Activated CD4-positive, alpha-beta T cell treated with anti-CD3 and anti-CD28 coated beads for 48 hours (primary cell): ENCODE results near the gene BANP.

Experiments used
- DNase-seq: peaks from one replicate; pipeline ENCODE4 v3.0.0-alpha.2; 2020

Gene BANP

DNA sequence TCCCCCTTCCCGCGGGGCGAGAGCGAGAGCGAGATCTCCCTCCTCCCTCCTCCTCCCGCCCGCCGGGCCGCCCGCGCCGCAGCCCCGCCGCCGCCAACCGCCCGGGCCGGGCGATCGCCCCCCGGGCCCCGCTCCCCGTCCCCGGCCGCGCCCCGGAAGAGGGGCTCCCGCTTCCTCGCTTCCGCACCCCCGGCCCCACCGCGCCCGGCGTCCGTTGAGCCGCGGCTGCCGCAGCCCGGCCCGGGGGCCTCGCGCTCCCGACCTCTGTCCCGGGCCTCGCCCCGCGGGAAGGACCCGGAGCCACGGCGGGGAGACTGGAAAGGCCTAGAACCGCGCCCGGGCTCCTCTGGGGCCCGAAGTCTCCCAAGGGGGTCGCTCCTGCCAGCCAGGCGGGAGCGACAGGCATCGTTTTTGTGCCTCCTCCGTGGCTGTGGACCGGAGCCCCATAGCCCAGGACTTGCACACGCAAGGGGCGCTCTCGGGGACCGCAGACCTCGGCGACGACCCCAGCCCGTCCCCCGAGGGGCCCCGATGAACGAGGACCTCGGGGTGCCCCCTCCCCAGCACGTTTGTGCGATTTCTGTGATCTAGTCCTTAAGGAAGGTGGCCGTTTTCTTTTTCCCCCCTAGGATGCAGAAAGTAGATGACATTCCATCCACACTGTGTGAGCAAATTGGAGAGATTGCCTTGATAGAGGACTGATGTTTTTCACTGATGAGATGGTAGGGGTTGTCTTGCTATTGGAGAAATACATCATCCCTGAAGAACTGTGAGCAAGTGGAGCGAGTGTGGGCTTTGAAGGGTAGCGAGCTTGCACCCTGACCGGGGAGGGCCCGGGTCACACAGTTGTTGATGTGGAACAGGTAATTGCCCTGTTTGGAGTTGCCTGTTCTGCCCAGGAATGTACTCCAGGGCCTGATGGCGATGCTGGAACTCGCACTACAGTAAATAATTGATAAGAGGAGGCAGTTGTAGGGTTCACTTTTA, 611 bp downstream of the BANP start:
- peak; percentile 38 for DNase-seq

DNA sequence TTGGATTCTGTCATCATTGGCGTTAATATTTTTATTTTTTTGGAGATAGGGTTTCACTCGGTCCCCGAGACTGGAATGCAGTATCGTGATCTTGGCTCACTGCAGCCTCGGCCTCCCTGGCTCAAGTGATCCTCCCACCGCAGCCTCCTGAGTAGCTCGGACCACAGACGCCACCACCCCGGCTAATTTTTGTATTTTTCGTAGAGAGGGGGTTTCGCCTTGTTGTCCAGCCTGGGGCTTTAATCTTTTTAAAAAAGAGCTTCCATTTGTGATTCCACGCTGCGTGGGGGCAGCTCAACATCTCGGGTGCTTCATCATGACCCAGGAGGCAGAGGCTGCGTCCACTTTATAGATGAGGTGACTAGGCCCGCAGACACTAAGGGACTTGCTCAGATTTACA, 1.5 kb downstream of the BANP start:
- no peak for DNase-seq

DNA sequence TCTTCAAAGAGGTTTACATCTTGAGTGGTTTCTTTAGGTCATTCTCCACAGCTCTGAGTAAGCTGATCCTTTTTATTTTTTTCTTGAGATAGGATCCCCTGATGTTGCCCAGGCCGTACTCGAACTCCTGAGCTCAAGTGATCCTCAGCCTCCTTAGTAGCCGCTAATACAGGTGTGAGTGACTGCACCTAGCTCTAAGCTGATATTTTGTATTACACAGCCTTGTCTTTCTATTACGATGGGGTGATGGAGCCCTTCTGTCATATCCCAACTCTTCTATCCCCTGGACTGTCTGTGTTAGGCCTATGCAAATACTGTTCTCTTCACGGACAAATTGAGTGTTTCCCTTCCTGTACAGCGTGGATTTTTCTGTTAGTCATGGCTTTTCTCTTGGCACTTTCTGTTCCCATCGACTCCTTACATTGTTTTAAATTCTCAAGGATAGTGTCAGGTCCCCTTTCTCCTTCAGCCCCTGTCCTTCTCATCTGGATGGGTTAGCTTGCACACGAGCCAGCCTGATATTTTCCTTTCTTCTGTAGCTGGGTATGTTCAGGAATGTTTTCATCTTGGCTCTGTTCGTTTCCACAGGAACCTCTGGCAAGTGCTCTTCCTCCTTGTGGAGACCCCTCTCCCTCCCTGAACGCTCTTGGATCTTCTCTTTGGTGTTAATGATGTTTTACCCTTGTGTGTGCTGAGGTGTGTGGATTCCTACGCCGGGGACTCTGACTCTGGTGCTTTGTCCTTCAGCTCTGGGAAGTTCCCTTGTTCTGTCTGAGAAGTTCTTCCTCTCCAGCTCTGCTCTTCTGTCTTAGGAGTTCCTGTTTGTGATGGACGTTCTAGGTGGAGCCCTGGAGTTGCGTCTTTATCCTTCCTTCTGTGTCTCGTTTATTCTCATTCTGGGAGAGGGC, 2.3 kb downstream of the BANP start:
- no peak for DNase-seq

DNA sequence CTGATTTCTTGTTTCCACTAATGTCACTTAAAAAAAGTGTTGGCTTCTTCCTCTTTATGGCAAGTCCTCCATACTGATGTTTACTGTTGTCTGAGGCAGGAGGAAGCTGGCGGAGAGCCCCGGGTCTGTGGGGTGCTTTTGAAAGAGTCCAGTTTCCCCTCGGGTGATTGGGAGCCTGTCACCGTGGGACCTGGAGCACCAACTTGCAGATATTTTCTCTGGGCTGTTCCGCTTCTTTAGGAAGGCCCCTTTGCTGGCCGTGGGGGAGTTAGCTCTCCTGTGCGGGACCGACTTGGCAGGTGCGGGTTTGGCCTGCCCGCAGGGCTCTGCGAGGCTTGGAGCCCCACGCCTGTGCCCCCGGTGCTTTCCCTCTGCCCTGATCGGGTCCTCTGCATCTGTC, 3.1 kb downstream of the BANP start:
- no peak for DNase-seq

DNA sequence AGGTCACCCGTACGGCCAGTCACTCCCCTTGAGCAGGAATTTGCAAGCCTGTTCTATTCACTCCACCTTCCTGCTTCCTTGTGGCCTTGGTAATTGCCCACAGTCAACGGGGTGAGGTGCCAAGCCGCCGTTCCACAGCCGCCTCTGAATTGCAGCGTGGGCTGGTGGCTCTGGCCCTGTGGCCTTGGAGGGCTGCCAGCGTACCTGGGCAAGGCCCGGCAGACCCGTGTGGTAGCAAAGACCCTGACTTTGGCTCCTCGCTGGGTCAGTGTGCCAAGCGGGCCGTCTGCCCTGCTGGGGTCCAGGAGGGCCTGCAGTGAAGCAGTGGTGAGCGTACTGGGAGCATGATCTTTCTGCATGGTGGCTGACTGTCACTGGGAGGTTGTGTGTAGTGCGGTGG, 3.6 kb downstream of the BANP start:
- no peak for DNase-seq

DNA sequence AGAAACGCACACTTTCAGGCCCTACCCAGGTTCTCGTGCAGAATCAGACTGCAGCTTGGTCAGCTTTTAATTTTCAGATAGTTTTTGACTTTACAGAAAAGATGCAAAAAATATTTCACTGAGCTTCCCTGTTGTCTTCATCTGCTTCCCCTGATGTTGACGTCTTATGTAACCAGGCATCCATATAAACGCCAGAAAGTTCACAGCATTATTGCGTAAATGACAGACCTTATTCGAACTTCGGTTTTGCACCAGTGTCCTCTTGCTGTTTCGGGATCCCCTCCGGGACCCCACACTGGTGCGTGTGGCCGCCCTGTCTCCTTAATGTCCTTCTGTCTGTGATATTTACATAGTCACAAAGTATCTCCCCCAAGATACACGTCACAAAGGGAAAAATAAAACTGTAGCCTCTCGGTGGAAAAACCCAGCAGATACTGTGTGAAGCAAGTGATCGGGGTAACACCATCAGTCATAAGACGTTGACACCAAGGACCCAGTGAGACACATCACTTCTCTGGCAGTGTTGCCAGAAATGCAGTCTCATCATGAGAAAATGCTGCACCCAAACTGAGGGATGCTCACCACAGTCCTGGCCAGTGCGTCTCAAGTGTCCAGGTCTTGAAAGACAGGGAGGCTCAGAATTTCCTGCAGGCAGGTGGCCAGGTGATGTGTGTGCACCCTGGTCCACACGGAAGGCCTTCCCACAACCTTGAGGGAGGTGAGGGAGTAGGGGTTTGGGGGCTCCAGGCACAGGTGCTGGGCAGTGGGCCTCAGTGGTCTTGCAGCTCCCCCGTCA, 4.3 kb downstream of the BANP start:
- DNase-seq = peak; percentile 30

DNA sequence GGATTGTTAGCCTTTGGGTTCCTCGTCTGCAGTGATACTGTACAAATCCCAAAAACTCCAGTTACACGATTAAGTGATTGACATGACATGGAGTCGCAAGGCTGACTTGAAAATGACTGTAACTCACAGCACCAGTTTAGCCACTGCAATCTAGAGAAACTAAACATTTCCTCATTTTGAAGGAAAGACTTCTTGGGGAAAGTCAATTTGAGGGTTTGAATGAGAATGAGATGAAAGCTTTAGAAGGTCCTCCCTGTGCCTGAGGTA, 4.8 kb downstream of the BANP start:
- DNase-seq = no peak

DNA sequence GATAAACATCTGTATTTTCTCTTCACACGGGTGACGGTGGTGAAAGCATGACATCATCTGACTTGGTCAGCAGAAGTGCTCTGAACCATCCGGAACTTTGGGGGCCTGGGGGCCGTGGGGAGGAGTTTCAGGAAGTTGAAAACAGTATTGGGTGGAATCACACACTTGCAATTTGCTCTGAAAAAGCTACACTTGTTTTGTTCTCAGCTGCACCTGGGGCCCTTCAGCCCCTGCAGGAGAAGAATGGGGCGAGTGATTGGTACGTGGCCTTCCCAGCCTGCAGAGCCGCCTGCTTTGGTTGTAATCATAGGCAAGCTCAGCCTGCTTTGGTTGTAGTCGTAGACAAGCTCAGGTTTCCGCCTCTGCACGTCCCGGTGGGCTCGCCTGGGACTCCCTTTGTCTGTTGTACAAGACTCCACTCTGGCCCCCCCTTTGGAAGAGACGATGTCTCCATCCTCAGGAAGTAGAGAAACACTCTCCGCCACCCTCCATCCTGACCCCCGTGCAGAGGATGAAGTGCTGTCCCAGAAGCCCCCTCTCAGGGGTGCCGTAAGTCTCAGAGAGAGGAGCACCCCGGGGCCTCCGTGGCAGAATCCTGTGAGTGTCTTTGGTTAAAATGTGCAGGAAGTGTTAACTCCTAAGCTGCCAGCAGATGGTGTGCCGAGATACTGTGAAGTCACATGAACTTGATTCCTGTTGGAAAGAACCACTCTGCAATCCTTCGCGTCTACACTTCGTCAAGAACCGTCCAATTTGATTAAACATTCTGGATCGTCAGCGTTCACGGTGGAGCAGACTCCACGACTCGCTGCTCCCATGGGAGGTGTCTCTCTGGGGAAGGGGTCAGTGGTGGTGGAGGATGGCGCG, 5.4 kb downstream of the BANP start:
- peak; percentile 85 for DNase-seq

DNA sequence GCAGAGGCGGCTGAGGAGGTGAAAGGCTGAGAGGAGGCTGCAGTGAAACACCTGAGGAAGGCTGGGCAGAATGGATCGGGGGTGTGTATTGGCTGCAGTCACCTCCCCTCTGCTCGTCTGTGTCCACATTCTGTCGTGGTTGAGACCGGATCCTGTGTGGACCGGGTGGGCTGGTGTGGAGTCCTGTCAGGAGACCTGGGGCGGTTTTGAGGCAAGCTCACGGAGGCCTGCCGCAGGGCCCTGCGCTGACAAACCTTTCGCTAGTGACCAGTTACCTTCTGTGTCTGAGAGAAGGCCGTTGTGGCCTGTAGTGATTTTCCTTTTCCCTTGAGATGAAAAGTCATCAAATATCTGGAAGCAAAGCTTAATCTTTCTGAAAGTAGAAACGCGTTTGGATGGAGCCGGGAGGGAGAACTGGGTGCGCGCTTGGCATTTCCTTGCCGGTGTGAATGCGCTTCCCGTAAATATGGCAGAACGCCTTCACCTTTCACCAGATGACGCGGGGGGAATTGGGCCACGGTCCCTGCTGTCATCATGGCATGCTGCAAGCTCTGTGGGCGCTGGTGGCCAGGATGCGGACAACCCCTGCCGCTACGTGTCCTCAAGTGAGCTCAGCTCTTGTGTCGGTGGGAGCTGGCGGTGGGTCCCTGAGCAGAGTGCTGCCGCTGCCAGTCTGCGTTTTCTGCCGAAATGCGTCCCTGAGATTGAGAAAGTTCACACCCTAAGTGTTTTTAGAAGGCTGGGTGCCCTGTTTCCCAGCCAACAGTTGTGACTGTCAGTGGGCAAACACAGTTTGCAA, 6.3 kb downstream of the BANP start:
- no peak for DNase-seq

DNA sequence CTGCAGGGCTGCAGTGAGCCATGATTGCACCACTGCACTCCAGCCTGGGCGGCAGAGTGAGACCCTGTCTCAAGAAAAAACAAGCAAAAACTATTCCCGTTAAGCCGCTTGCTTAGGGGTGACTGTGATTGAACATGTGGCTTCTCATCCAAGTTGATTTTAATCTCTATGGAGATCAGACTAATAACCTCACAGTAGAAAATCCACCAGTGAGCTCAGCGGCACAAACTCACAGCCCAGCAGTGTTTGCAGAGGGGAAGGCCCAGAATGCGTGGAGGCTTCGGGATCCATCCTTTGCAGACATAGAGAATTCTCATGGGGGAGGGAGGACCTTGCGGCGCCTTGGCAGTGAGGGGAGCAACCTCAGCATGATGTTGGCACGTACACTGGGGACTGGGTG, 7.4 kb downstream of the BANP start:
- no peak for DNase-seq

DNA sequence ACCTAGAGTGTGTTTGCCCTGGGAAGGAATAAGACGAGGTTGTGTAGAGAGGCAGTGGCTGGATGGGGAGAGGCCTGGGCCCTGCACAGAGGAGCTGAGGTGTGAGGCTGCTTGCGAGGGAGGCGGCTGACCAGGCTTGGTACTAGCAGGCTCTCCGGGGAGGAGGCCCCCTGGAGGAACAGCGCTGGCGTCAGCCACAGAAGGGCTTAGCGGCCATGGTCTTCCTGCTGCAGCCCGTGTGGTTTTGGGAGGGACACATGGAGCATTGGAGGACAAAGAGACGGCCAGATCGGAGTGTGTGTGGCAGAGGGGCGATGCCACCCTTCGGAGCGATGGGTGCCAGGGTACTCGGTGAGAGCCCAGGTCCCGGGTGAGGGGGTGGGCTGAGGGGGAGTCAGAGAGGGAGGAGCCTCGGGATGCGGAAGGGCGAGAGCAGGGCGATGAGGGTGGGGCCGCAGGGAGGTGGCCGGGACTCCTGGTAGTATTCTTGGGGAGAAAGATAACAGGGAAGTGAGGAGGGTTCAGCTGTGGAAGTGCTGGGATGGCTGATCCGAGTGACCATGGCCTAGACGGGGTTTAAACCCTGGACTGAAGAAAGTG, 8.3 kb downstream of the BANP start:
- no peak for DNase-seq

DNA sequence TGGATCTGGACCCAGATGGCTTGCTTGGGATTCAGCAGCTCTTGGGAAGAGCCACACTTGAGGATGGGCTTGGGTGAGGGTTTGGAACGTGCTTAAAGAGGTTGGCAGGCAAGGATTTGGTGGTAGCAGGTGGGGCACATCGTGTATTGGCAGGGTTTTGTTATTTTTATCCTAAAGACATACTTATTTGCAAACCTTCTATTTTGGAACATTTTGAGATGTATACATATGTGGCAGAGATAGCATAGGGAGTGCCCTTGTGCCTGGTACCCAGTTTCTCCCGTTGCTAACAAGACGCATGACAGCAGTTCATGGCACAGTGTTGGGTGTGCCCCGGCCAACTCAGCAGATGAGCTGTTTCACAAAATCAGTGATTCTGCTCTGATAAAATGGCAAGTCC, 9.1 kb downstream of the BANP start:
- no peak for DNase-seq

DNA sequence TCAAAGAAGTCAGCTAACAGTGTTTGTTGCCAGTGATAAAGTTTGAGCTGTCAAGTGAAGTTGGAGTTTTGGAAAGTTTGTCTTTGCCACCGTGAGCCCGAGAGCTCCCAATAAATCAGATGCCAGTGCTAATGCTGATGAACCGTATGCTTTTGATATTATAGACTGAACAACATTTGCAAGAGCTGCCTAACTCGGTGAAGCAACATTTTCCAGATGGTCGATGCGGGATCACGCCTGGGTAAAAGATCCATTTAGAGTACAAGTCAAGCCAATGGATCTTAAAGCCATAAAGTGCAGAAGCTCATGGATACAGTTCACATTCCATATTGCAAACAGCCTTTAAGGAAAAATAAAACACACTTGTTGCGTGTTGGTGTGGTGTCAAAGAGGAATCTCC, 9.6 kb downstream of the BANP start:
- no peak for DNase-seq

DNA sequence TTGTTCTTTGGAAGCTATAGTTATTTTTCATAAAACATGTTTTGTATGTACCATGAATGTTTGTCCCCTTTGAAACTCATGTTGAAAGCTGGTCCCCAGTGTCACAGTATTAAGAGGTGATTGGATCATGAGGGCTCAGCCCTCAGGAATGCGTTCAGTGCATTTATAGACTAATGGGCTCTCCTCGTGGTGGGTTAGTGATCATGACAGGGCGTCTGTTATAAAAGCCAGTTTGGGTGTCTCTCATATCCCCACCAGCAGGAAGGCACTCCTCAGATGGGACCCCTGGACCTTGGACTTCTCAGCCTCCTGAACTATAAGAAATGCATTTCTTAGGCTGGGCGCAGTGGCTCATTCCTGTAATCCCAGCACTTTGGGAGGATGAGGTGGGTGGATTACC, 10.4 kb downstream of the BANP start:
- no peak for DNase-seq

DNA sequence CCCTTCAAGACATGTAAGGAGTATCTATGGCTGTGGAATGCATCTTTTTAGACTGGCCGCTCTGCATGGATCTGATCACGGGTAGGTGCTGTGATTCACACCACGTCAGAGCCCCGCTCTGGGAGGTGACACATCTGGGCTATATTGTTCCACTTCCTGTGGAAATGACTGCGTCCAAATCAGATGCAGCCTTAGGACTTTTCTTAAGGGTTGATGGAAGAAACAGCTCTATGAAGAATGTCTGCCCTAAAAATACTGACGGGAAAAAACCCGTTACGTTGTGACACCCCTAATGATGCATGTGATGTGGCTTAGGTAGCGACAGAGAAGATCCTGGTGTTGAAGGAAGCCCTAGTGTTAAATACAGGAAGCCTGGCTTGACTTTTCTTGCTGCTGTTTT, 12.2 kb downstream of the BANP start:
- peak; percentile 84 for DNase-seq

DNA sequence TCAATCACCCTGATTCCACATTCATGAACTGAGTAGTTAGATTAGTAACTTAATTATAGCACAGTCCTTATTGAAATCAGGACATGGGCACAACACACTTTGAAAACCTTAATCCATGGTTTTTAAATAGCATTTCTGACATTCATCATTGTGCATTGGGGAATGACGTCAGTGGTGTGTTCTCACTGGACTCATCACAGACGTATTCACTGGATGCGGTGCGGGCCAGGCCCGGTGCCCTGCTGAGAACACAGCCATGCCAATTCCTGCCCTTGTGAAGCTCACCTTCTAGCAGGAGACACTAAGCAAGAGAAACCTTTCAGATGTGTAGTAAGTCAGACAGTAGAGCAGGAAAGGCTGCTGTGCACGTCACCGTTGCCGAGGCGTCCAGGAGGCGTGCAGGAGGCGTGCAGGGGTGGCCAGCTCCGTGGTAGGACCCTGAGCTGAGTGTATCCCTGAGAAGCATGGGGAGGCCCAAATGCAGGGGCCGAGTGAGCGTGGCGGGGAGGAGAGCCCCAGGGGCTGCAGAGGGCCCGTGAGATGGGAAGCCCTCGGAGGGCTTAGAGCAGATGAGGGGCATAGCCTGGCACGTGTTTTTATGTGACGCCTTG, 12.9 kb downstream of the BANP start:
- no peak for DNase-seq

DNA sequence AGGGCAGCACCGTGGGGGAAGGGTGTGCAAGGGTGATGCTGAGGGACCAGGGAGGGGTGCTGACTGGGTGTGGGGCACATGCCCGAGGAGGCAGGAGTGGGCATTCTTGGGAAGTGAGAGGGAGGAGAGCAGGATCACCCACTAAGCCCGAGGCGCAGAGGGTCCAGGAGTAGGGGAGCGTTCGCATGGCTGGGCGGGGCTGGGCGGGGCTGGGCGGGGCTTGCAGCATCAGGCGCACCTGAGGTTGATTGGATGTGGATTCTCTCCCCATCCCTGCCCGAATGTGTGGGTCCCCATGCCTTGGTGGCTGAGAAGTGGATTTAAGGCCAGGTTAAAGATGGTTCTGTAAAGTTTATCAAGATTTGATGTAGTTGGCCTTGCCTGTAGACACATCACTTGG, 14.2 kb downstream of the BANP start:
- DNase-seq = no peak

DNA sequence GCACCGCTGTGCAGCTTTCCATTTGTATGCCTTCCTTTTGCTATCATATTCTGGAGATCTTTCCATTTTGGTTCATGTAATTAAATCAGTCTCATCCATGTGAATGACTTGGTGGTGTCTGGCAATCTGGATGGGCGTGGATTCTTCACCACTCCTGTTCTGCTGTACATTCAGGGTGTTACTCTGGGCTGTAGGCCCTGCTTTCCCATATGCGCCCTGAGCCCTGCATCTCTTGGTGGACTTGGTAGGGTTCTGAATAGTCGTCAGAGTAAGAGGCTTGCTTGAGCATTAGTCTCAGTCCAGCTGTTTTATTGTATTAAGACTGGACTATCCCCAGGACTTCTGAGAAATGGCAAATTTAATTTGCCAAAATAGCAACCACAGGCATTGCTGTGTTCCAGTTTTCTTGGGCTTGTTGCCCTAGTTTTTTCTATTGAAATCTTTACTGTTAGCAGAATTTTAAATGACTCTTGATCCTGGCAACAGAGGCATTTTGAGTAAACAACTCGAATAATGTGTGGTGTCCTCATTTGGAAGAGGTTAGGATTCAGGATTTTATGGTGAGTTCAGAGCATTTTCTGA, 14.9 kb downstream of the BANP start:
- no peak for DNase-seq

DNA sequence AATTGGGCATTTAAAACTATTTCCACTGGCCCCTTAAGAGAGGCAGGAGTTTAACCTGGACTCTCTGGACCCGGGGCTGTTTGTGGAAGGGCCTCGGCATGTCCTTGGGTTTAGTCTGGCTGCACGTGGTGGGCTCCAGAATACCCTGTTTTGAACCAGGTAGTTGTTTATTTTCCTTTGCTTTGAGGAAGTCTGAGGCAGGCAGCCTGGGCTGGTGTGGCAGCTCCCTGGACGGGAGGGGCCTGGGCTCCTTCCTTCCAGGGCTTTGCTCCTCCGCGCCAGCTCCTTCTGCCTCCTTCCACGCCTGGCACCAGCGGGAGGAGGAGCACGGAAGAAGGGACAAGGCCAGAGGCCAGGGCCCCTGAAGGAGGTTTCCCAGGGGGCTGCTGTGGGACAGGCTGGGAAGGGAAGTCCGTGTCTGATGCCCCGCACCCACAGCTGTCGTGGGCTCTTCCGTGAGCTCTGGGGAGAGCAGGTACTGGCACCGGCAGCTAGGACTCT, 15.5 kb downstream of the BANP start:
- DNase-seq = no peak

DNA sequence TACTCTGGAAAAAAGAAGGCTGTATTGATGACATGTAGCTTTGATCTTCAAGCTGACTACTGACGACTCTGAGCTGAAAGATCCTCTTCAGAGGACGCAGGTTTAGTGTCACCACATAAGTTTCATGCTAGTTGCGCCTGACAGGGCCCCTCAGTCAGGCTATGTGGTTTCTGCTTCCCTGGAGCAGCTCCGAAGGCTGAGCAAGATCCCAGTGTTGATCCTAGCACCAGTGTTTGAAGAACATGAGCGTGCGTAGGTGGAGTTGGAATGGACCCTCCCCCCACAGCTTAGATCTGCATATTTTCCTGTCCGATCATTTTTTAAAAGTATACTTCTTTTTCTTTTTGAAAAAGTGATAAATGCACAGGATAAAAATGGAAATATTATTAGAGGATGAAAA, 17.3 kb downstream of the BANP start:
- no peak for DNase-seq
